Measurements from ENCODE around the gene TMEM115.

Gene TMEM115

GRCh38 chr3:50319181-50319893 is 40.0 kb downstream of the TMEM115 start:
- TF ChIP-seq CTCF (IDR thresholded peaks at IDR 0.05; ENCODE audit: poor library complexity, severe bottlenecking), result no peak
- peak overlapping the region; percentile 59 for H3K27ac ChIP-seq (ENCODE audit: poor library complexity, severe bottlenecking)
- no peaks in the 10 kb centered on the region for H3K27me3 ChIP-seq (ENCODE audit: insufficient read depth, poor library complexity, severe bottlenecking)
- ATAC-seq (ENCODE audit: low read depth), result no peak
- no peak overlapping the region for H3K4me3 ChIP-seq (ENCODE audit: severe bottlenecking)
- peak; percentile 38 for DNase-seq (ENCODE audit: low spot score)
- no peaks in the 10 kb centered on the region for H3K9me3 ChIP-seq (ENCODE audit: severe bottlenecking)
- peaks cover 36% of the 10 kb centered on the region for H3K36me3 ChIP-seq (ENCODE audit: low read depth)
- H3K4me1 ChIP-seq (ENCODE audit: insufficient read depth, poor library complexity, severe bottlenecking), result peaks cover 19% of the 10 kb centered on the region

- H3K27me3 ChIP-seq (ENCODE audit: insufficient read depth, poor library complexity, severe bottlenecking), result no peaks in the 10 kb centered on the region
- H3K4me1 ChIP-seq (ENCODE audit: insufficient read depth, poor library complexity, severe bottlenecking), result peaks cover 19% of the 10 kb centered on the region
- no peak overlapping the region for H3K4me3 ChIP-seq (ENCODE audit: severe bottlenecking)
- peaks cover 36% of the 10 kb centered on the region for H3K36me3 ChIP-seq (ENCODE audit: low read depth)
- no peak for TF ChIP-seq CTCF (IDR thresholded peaks at IDR 0.05; ENCODE audit: poor library complexity, severe bottlenecking)
- DNase-seq (ENCODE audit: low spot score) (peak; percentile 46), ATAC-seq (ENCODE audit: low read depth) (no peak)
- H3K9me3 ChIP-seq (ENCODE audit: severe bottlenecking), result no peaks in the 10 kb centered on the region
- peak overlapping the region; percentile 87 for H3K27ac ChIP-seq (ENCODE audit: poor library complexity, severe bottlenecking)
These were observed 40.7 kb downstream of the TMEM115 start for GRCh38 chr3:50318615-50319014.

- DNase-seq (ENCODE audit: low spot score) (no peak), ATAC-seq (ENCODE audit: low read depth) (no peak)
- Histone ChIP-seq H3K4me3 (ENCODE audit: severe bottlenecking) (no peak overlapping the region), H3K27me3 (ENCODE audit: insufficient read depth, poor library complexity, severe bottlenecking) (no peaks in the 10 kb centered on the region), H3K4me1 (ENCODE audit: insufficient read depth, poor library complexity, severe bottlenecking) (peaks cover 19% of the 10 kb centered on the region), H3K36me3 (ENCODE audit: low read depth) (peaks cover 36% of the 10 kb centered on the region), H3K27ac (ENCODE audit: poor library complexity, severe bottlenecking) (peak overlapping the region; percentile 87), H3K9me3 (ENCODE audit: severe bottlenecking) (no peaks in the 10 kb centered on the region)
- no peak for TF ChIP-seq CTCF (IDR thresholded peaks at IDR 0.05; ENCODE audit: poor library complexity, severe bottlenecking)
These were observed 41.2 kb downstream of the TMEM115 start for GRCh38 chr3:50318163-50318562.

GRCh38 chr3:50317300-50317699 is 42.0 kb downstream of the TMEM115 start:
- Histone ChIP-seq H3K36me3 (ENCODE audit: low read depth) (peaks cover 36% of the 10 kb centered on the region), H3K27me3 (ENCODE audit: insufficient read depth, poor library complexity, severe bottlenecking) (no peaks in the 10 kb centered on the region), H3K27ac (ENCODE audit: poor library complexity, severe bottlenecking) (peak overlapping the region; percentile 87), H3K4me3 (ENCODE audit: severe bottlenecking) (no peak overlapping the region), H3K4me1 (ENCODE audit: insufficient read depth, poor library complexity, severe bottlenecking) (peaks cover 19% of the 10 kb centered on the region), H3K9me3 (ENCODE audit: severe bottlenecking) (no peaks in the 10 kb centered on the region)
- TF ChIP-seq CTCF (IDR thresholded peaks at IDR 0.05; ENCODE audit: poor library complexity, severe bottlenecking), result no peak
- no peak for ATAC-seq (ENCODE audit: low read depth)
- peak; percentile 73 for DNase-seq (ENCODE audit: low spot score)

- Histone ChIP-seq H3K27ac (ENCODE audit: poor library complexity, severe bottlenecking) (peak overlapping the region; percentile 87), H3K4me1 (ENCODE audit: insufficient read depth, poor library complexity, severe bottlenecking) (peaks cover 19% of the 10 kb centered on the region), H3K4me3 (ENCODE audit: severe bottlenecking) (no peak overlapping the region), H3K9me3 (ENCODE audit: severe bottlenecking) (no peaks in the 10 kb centered on the region), H3K27me3 (ENCODE audit: insufficient read depth, poor library complexity, severe bottlenecking) (no peaks in the 10 kb centered on the region), H3K36me3 (ENCODE audit: low read depth) (peaks cover 36% of the 10 kb centered on the region)
- no peak for TF ChIP-seq CTCF (IDR thresholded peaks at IDR 0.05; ENCODE audit: poor library complexity, severe bottlenecking)
- DNase-seq (ENCODE audit: low spot score), result peak; percentile 99
- peak; percentile 88 for ATAC-seq (ENCODE audit: low read depth)
These were observed 42.6 kb downstream of the TMEM115 start for GRCh38 chr3:50316657-50317242.
